Right lobe of liver (tissue), 6 donors: ENCODE data around the gene BRD8. TPM values are rescaled to one million over a fixed set of nuclear protein-coding genes. Genes with fewer than 3 reads are reported as not detected.

Experiments
- ATAC-seq, 4 donors: fragments of 200-7000 bp; cut with Tn5 transposase; one replicate each; pipeline ENCODE4 v1.9.1; 2020; ENCODE audit warnings: mild to moderate bottlenecking in 4 of 4, moderate library complexity in 4 of 4
- DNase-seq, 3 donors: peaks; one replicate each; pipeline ENCODE4 v3.0.0-alpha.2; 2020
- H3K27ac ChIP-seq, 3 donors: fragments of 200-600 bp; one replicate each; pipeline ENCODE4 v1.8.0; 2022
- H3K27me3 ChIP-seq, 2 donors: fragments of 200-600 bp; one replicate each; pipeline ENCODE4 v1.8.0; 2022
- H3K36me3 ChIP-seq, 4 donors: fragments of 200-600 bp; sonication (generic) in 1 of 4; one replicate each; pipeline versions ENCODE4 v1.5.1 to v1.8.0; 2017 to 2022; ENCODE audit warnings: control low read depth in 1 of 4
- H3K4me1 ChIP-seq, 4 donors: fragments of 200-600 bp; sonication (generic) in 1 of 4; one replicate each; pipeline versions ENCODE4 v1.5.1 to v1.8.0; 2017 to 2022; ENCODE audit warnings: control low read depth in 1 of 4
- H3K4me3 ChIP-seq, 3 donors: fragments of 200-600 bp; one replicate each; pipeline ENCODE4 v1.8.0; 2022
- H3K9me3 ChIP-seq, 4 donors: fragments of 200-600 bp; sonication (generic) in 1 of 4; one replicate each; pipeline versions ENCODE4 v1.5.1 to v1.8.0; 2017 to 2022; ENCODE audit warnings: control low read depth in 1 of 4
- POLR2A ChIP-seq: fragments of 450-650 bp; IDR thresholded peaks from one replicate; pipeline ENCODE4 v1.6.1; 2017; ENCODE audit warnings: antibody characterized with exemption, mild to moderate bottlenecking
- WGBS: methylation state at CpG from one replicate; pipeline ENCODE4 v1.1.6; 2018; ENCODE audit warnings: low coverage, low lambda C conversion rate; ENCODE audit not compliant: insufficient coverage; ENCODE audit errors: missing lambda C conversion rate; 5-methylcytosine and 5-hydroxymethylcytosine counted together
- intact Hi-C, 2 donors: fragments of 100-400 bp; cut with DNase I; formaldehyde crosslinking; loops; one replicate each; pipeline versions ENCODE4 v1.11.2 to v1.14.1; 2022
- small RNA-seq, 2 experiments: library from RNA; depleted of rRNA; stranded (forward); fragments of <200 nt; gene quantifications; one replicate each; pipeline ENCODE3, GENCODE V24; 2016
- total RNA-seq, 6 experiments: library from RNA; depleted of rRNA in 2 of 6; stranded (reverse); fragments of >200 nt in 2 of 6; fragmentation: NEBNext Ultra II Directional in 3 of 6; extraction: Animal tissue kit (Norgen Biotek cat#: 25700) in 3 of 6; gene quantifications; one replicate each; pipeline versions ENCODE4 v1.1.0 to v1.2.4, GENCODE V29; 2016 to 2023
- TF ChIP-seq, protein P1 (sequence below), 4 donors: fragments of 200-600 bp in 3 of 4; fragments of 450-650 bp in 1 of 4; IDR thresholded peaks; one replicate each; pipeline versions ENCODE4 v1.5.1 to v1.8.0; 2016 to 2022; ENCODE audit warnings: antibody characterized with exemption in 4 of 4, mild to moderate bottlenecking in 2 of 4
- donor health status: DM: no; HTN: yes; CAD: no.
- donor health status: DM: no; HTN: no; CAD: no.
- donor health status: DM: no; HTN: no; CAD: no.
- donor health status: DM: no; HTN: yes; CAD: no.
- donor health status: DM: no; HTN: yes; CAD: no.

Gene BRD8
- total RNA-seq, 6 experiments from 2014 or later = 9.0 to 33.7 (median 17.0) TPM

GRCh38 chr5:138092301-138092700, 86.1 kb downstream of the BRD8 start:
- no peaks in the 10 kb centered on the region for H3K4me1 ChIP-seq
- no peak for TF ChIP-seq POLR2A
- TF ChIP-seq, protein P1, sequence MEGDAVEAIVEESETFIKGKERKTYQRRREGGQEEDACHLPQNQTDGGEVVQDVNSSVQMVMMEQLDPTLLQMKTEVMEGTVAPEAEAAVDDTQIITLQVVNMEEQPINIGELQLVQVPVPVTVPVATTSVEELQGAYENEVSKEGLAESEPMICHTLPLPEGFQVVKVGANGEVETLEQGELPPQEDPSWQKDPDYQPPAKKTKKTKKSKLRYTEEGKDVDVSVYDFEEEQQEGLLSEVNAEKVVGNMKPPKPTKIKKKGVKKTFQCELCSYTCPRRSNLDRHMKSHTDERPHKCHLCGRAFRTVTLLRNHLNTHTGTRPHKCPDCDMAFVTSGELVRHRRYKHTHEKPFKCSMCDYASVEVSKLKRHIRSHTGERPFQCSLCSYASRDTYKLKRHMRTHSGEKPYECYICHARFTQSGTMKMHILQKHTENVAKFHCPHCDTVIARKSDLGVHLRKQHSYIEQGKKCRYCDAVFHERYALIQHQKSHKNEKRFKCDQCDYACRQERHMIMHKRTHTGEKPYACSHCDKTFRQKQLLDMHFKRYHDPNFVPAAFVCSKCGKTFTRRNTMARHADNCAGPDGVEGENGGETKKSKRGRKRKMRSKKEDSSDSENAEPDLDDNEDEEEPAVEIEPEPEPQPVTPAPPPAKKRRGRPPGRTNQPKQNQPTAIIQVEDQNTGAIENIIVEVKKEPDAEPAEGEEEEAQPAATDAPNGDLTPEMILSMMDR (IDR thresholded peaks at IDR 0.05) = no peak
- no peaks in the 10 kb centered on the region for H3K36me3 ChIP-seq
- DNase-seq (no peak), ATAC-seq (no peak)
- no peaks in the 10 kb centered on the region for H3K27me3 ChIP-seq
- H3K27ac ChIP-seq = no peak overlapping the region
- no peaks in the 10 kb centered on the region for H3K9me3 ChIP-seq
- 70% methylated on average over 1 of the region's 1 CpG for WGBS
- intact Hi-C loops = no loop called here
- no peak overlapping the region for H3K4me3 ChIP-seq

DNA sequence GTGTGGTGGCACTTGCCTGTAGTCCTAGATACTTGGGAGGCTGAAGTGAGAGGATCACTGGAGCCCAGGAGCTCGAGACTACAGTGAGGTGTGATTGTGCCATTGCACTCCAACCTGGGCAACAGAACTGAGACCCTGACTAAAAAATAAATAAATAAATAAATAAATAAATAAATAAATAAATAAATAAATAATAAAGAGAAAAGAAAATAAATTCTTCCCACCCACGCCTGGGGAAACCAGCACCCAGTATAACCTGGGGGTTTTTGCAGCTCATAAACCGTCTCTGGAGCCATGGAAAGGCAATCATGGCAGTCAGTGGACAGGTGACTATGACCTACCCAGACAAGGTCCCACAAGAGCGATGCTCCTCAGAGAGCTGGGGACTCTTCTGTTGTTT, 86.7 kb downstream of the BRD8 start:
- intact Hi-C loops = no loop called here
- TF ChIP-seq POLR2A = no peak
- TF ChIP-seq, protein P1 (IDR thresholded peaks at IDR 0.05) = no peak
- ATAC-seq (no peak), DNase-seq (no peak)
- H3K27ac ChIP-seq = no peak overlapping the region
- H3K36me3 ChIP-seq = no peaks in the 10 kb centered on the region
- H3K9me3 ChIP-seq = no peaks in the 10 kb centered on the region
- no peak overlapping the region for H3K4me3 ChIP-seq
- H3K27me3 ChIP-seq = no peaks in the 10 kb centered on the region
- H3K4me1 ChIP-seq = no peaks in the 10 kb centered on the region
- WGBS = 84% methylated on average over 3 of the region's 4 CpGs

Small RNA genes lying within 50 kb of the gene (small RNA-seq; reads per million reads assigned to genes)
- 0.19 to 0.52 reads per million in 2 experiments for gene RNU6-460P
- gene RNU6-888P = 0 reads per million in 2 experiments

Other genes with a start within 250 kb of the BRD8 start
- gene FAM13B, start 145.6 kb downstream of the BRD8 start, total RNA-seq = 10 to 100 TPM in 1 of 6 experiments, 1 to 10 TPM in 5; 6.0 to 12.4 (median 6.5) TPM
- not detected for gene WNT8A, start 94.6 kb downstream of the BRD8 start, total RNA-seq
- under 1 TPM in 3 of 6 experiments, not detected in 3; 0.22 to 0.32 (median 0.29) TPM for gene NME5, start 39.2 kb downstream of the BRD8 start, total RNA-seq
- 1 to 10 TPM in 3 of 6 experiments, under 1 TPM in 3; 0.55 to 3.3 (median 1.1) TPM for gene KIF20A, start 482 bp upstream of the BRD8 start, total RNA-seq
- gene CDC23, start 34.7 kb upstream of the BRD8 start, total RNA-seq = 10 to 100 TPM; 11.9 to 16.2 (median 15.2) TPM
- gene GFRA3, start 96.0 kb upstream of the BRD8 start, total RNA-seq = under 1 TPM in 1 of 6 experiments, not detected in 5; 0.17 TPM
- under 1 TPM in 3 of 6 experiments, not detected in 3; 0.18 to 0.43 (median 0.24) TPM for gene CDC25C, start 153.2 kb upstream of the BRD8 start, total RNA-seq
- 10 to 100 TPM in 2 of 6 experiments, 1 to 10 TPM in 4; 7.2 to 15.8 (median 8.7) TPM for gene FAM53C, start 159.6 kb upstream of the BRD8 start, total RNA-seq
- gene KDM3B, start 174.1 kb upstream of the BRD8 start, total RNA-seq = 10 to 100 TPM; 13.7 to 19.7 (median 18.3) TPM